Measurements from ENCODE around the gene CHST11. TPM values are rescaled to one million over a fixed set of nuclear protein-coding genes. Genes with fewer than 3 reads are reported as not detected.
"Not testable (repeated sequence)": the region's sequence is repeated elsewhere in the genome, so short reads cannot be mapped to it uniquely, and the experiment has no call there.

Gene CHST11
- total and polyA plus RNA-seq, 9 donors, result 4.0 to 39.9 (median 20.1) TPM

- 89 to 93% (median 91%) methylated on average over 4 of the region's 4 CpGs for WGBS, 3 donors
- intact Hi-C loops (cut with DNase I), result no loop called here
Observed at GRCh38 chr12:104568935-104569334, 112.2 kb downstream of the CHST11 start.

GRCh38 chr12:104569346-104570173 lies 112.8 kb downstream of the CHST11 start:
- TF ChIP-seq CTCF (IDR thresholded peaks at IDR 0.05) (no peak), POLR2A (IDR thresholded peaks at IDR 0.05) (no peak), EP300 (IDR thresholded peaks at IDR 0.05) (no peak)
- Histone ChIP-seq H3K4me1 (ENCODE audit: insufficient read depth) (no peaks in the 10 kb centered on the region), H3K27ac (no peak overlapping the region), H3K36me3 (no peaks in the 10 kb centered on the region), H3K9me3 (no peaks in the 10 kb centered on the region), H3K27me3 (no peaks in the 10 kb centered on the region), H3K4me3 (no peak overlapping the region)
- intact Hi-C loops (cut with DNase I), result no loop called here
- DNase-seq, result no peak
- WGBS, 3 donors, result 87 to 94% (median 89%) methylated on average over 8 of the region's 8 CpGs

More at GRCh38 chr12:104568935-104569334, 112.2 kb downstream of the CHST11 start:
- Histone ChIP-seq H3K9me3 (peaks cover 0 to 3% of the 10 kb centered on the region in 2 donors), H3K4me3 (no peak overlapping the region), H3K36me3 (no peaks in the 10 kb centered on the region), H3K27me3 (no peaks in the 10 kb centered on the region), H3K4me1 (ENCODE audit: insufficient read depth) (no peaks in the 10 kb centered on the region), H3K27ac (no peak overlapping the region)
- no peak for DNase-seq
- TF ChIP-seq CTCF (IDR thresholded peaks at IDR 0.05), result no peak
- TF ChIP-seq POLR2A (IDR thresholded peaks at IDR 0.05), result no peak
- no peak for TF ChIP-seq EP300 (IDR thresholded peaks at IDR 0.05)

- no peak for TF ChIP-seq EP300 (IDR thresholded peaks at IDR 0.05)
- no peak for TF ChIP-seq CTCF (IDR thresholded peaks at IDR 0.05)
- no peak for TF ChIP-seq POLR2A (IDR thresholded peaks at IDR 0.05)
- H3K27ac ChIP-seq, result no peak overlapping the region
- H3K4me3 ChIP-seq, result no peak overlapping the region
- intact Hi-C loops (cut with DNase I), result no loop called here
- DNase-seq, result no peak
- no peaks in the 10 kb centered on the region for H3K27me3 ChIP-seq
- 79 to 85% (median 81%) methylated on average over 12 of the region's 12 CpGs for WGBS, 3 donors
- H3K9me3 ChIP-seq, result no peaks in the 10 kb centered on the region
- no peaks in the 10 kb centered on the region for H3K36me3 ChIP-seq
- no peaks in the 10 kb centered on the region for H3K4me1 ChIP-seq (ENCODE audit: insufficient read depth)
Observed at GRCh38 chr12:104570174-104570907, 113.6 kb downstream of the CHST11 start.

- no peaks in the 10 kb centered on the region for H3K36me3 ChIP-seq
- H3K9me3 ChIP-seq, result no peaks in the 10 kb centered on the region
- H3K4me1 ChIP-seq (ENCODE audit: insufficient read depth), result no peaks in the 10 kb centered on the region
- no peak overlapping the region for H3K27ac ChIP-seq
- no peak for DNase-seq
- no peaks in the 10 kb centered on the region for H3K27me3 ChIP-seq
- 90 to 97% (median 90%) methylated on average over 8 of the region's 8 CpGs for WGBS, 3 donors
- intact Hi-C loops (cut with DNase I), result no loop called here
- H3K4me3 ChIP-seq, result no peak overlapping the region
- TF ChIP-seq CTCF (IDR thresholded peaks at IDR 0.05) (no peak), POLR2A (IDR thresholded peaks at IDR 0.05) (no peak), EP300 (IDR thresholded peaks at IDR 0.05) (no peak)
Observed at GRCh38 chr12:104571328-104571727, 114.6 kb downstream of the CHST11 start.

- DNase-seq; H3K4me3 ChIP-seq; H3K4me1 ChIP-seq (ENCODE audit: insufficient read depth); H3K36me3 ChIP-seq; H3K9me3 ChIP-seq; H3K27ac ChIP-seq; intact Hi-C loops (cut with DNase I); H3K27me3 ChIP-seq: not testable (repeated sequence)
- 94 to 100% (median 98%) methylated on average over 1 to 3 of the region's 3 CpGs for WGBS, 3 donors
Observed at GRCh38 chr12:104574353-104574752, 117.6 kb downstream of the CHST11 start.

GRCh38 chr12:104574758-104575157 lies 118.0 kb downstream of the CHST11 start:
- intact Hi-C loops (cut with DNase I); H3K9me3 ChIP-seq; H3K27ac ChIP-seq; H3K27me3 ChIP-seq; H3K36me3 ChIP-seq; DNase-seq; H3K4me3 ChIP-seq; H3K4me1 ChIP-seq (ENCODE audit: insufficient read depth): not testable (repeated sequence)
- 89 to 97% (median 95%) methylated on average over 6 of the region's 6 CpGs for WGBS, 3 donors

Data from ovary (tissue), 9 donors.